Osteocyte (in vitro differentiated cells): Measurements from ENCODE around the gene NIPAL3. TPM values are rescaled to one million over a fixed set of nuclear protein-coding genes. Genes with fewer than 3 reads are reported as not detected.
"Not testable (repeated sequence)": the region's sequence is repeated elsewhere in the genome, so short reads cannot be mapped to it uniquely, and the experiment has no call there.

ENCODE experiments used
- DNase-seq: peaks from one replicate; pipeline ENCODE4 v3.0.0; 2021; ENCODE audit warnings: mixed read lengths; ENCODE audit not compliant: unreplicated experiment; ENCODE audit errors: extremely low spot score
- H3K27ac Mint-ChIP-seq: one replicate; pipeline ENCODE4 v1.8.0; 2021; ENCODE audit warnings: mild to moderate bottlenecking, mixed read lengths; ENCODE audit not compliant: unreplicated experiment
- H3K27me3 Mint-ChIP-seq: one replicate; pipeline ENCODE4 v1.8.0; 2021; ENCODE audit warnings: mixed read lengths; ENCODE audit not compliant: unreplicated experiment
- H3K36me3 Mint-ChIP-seq: one replicate; pipeline ENCODE4 v1.8.0; 2021; ENCODE audit warnings: mixed read lengths; ENCODE audit not compliant: unreplicated experiment
- H3K4me1 Mint-ChIP-seq: one replicate; pipeline ENCODE4 v1.8.0; 2021; ENCODE audit warnings: mixed read lengths; ENCODE audit not compliant: unreplicated experiment
- H3K4me3 Mint-ChIP-seq: one replicate; pipeline ENCODE4 v1.8.0; 2021; ENCODE audit warnings: mild to moderate bottlenecking, moderate library complexity, mixed read lengths; ENCODE audit not compliant: unreplicated experiment
- H3K9me3 Mint-ChIP-seq: one replicate; pipeline ENCODE4 v1.8.0; 2021; ENCODE audit warnings: mixed read lengths; ENCODE audit not compliant: unreplicated experiment
- CTCF ChIP-seq: fragments of 200-600 bp; sonication (generic); IDR thresholded peaks from 2 replicates; pipeline ENCODE4 v1.5.0; 2021; ENCODE audit warnings: antibody characterized with exemption, mild to moderate bottlenecking, moderate library complexity
- total RNA-seq: library from RNA; stranded (reverse); gene quantifications from 2 replicates; pipeline ENCODE4 v1.2.1, GENCODE V29; 2021

Gene NIPAL3
- total RNA-seq, 1 donor from 2014 or later = 25.8 TPM

- Mint-ChIP-seq H3K9me3 (no peaks in the 10 kb centered on the region), H3K4me3 (no peak overlapping the region), H3K4me1 (no peaks in the 10 kb centered on the region), H3K27ac (no peak overlapping the region), H3K27me3 (no peaks in the 10 kb centered on the region), H3K36me3 (peaks cover 39% of the 10 kb centered on the region)
- no peak for DNase-seq
- TF ChIP-seq CTCF = no peak
Measured at GRCh38 chr1:24455272-24455671, 39.7 kb downstream of the NIPAL3 start.

GRCh38 chr1:24457866-24458265 is 42.3 kb downstream of the NIPAL3 start:
- H3K4me3 Mint-ChIP-seq = no peak overlapping the region
- no peaks in the 10 kb centered on the region for H3K27me3 Mint-ChIP-seq
- DNase-seq = no peak
- H3K4me1 Mint-ChIP-seq = peaks cover 3% of the 10 kb centered on the region
- H3K9me3 Mint-ChIP-seq = no peaks in the 10 kb centered on the region
- no peak overlapping the region for H3K27ac Mint-ChIP-seq
- no peak for TF ChIP-seq CTCF
- peaks cover 39% of the 10 kb centered on the region for H3K36me3 Mint-ChIP-seq

- Mint-ChIP-seq H3K4me3 (no peak overlapping the region), H3K27me3 (no peaks in the 10 kb centered on the region), H3K4me1 (peaks cover 20% of the 10 kb centered on the region), H3K27ac (no peak overlapping the region), H3K9me3 (no peaks in the 10 kb centered on the region), H3K36me3 (peaks cover 35% of the 10 kb centered on the region)
- DNase-seq = no peak
- no peak for TF ChIP-seq CTCF
Measured at GRCh38 chr1:24459551-24460266, 44.1 kb downstream of the NIPAL3 start.

- not testable (repeated sequence) for H3K9me3 Mint-ChIP-seq, H3K27me3 Mint-ChIP-seq, DNase-seq, H3K27ac Mint-ChIP-seq, H3K4me3 Mint-ChIP-seq
- peaks cover 28% of the 10 kb centered on the region for H3K36me3 Mint-ChIP-seq
- peaks cover 25% of the 10 kb centered on the region for H3K4me1 Mint-ChIP-seq
Measured at GRCh38 chr1:24462128-24462527, 46.5 kb downstream of the NIPAL3 start.

- Mint-ChIP-seq H3K4me3 (peak overlapping the region; percentile 3), H3K27me3 (no peaks in the 10 kb centered on the region), H3K4me1 (peaks cover 25% of the 10 kb centered on the region), H3K27ac (peak overlapping the region; percentile 78), H3K36me3 (peaks cover 24% of the 10 kb centered on the region), H3K9me3 (no peaks in the 10 kb centered on the region)
- no peak for TF ChIP-seq CTCF
- no peak for DNase-seq
Measured at GRCh38 chr1:24463776-24464735, 48.5 kb downstream of the NIPAL3 start.
